ENCODE results near the gene OARD1. TPM values are rescaled to one million over a fixed set of nuclear protein-coding genes. Genes with fewer than 3 reads are reported as not detected.
"Not testable (repeated sequence)": the region's sequence is repeated elsewhere in the genome, so short reads cannot be mapped to it uniquely, and the experiment has no call there.

Gene OARD1
- total and polyA plus RNA-seq, 2 donors (not counting 1 experiment from before 2014, with no cell fraction given): 9.6 to 52.5 TPM

- no peaks in the 10 kb centered on the region for H4K20me1 ChIP-seq (ENCODE audit: control insufficient read depth, insufficient read depth, low read length, poor library complexity, severe bottlenecking)
- H3K9ac ChIP-seq (ENCODE audit: low read length): no peak overlapping the region
- 88% methylated on average over 1 of the region's 1 CpG for WGBS (ENCODE audit: insufficient coverage)
- H2AFZ ChIP-seq (ENCODE audit: insufficient read depth, low read depth, low read length, poor library complexity, severe bottlenecking): no peak overlapping the region
- peaks cover 0 to 8% (median 0%) of the 10 kb centered on the region in 3 donors for H3K9me3 ChIP-seq (ENCODE audit: control extremely low read depth in 1 of 3, control insufficient read depth in 2 of 3, insufficient read depth in 1 of 3, low read length in 2 of 3)
- ChIA-PET CTCF (interaction anchor here (4.3 kb wide), 1 partner anchor 10 kb away, joined by 24 read pairs; no protein-coding TSS in a partner anchor), POLR2A (no interaction called here)
- no peak overlapping the region for H3K27ac ChIP-seq (ENCODE audit: low read length in 2 of 2)
- H3K79me2 ChIP-seq (ENCODE audit: control insufficient read depth, insufficient read depth, low read length): no peaks in the 10 kb centered on the region
- peaks cover 0 to 3% (median 0%) of the 10 kb centered on the region in 4 experiments for H3K27me3 ChIP-seq (replicated peaks in 1 of 4; ENCODE audit: control extremely low read depth in 1 of 4, control insufficient read depth in 3 of 4, insufficient read depth in 4 of 4, low read length in 3 of 4)
- H3K36me3 ChIP-seq (replicated peaks in 1 of 2; ENCODE audit: control extremely low read depth in 1 of 2, control insufficient read depth in 1 of 2, extremely low read depth in 1 of 2, insufficient read depth in 2 of 2, low read length in 1 of 2): no peaks in the 10 kb centered on the region
- Mint-ChIP-seq H3K4me3 (no peak overlapping the region), H3K27me3 (peaks cover 7% of the 10 kb centered on the region), H3K4me1 (no peaks in the 10 kb centered on the region), H3K27ac (no peak overlapping the region), H3K9me3 (ENCODE audit: insufficient read depth) (no peaks in the 10 kb centered on the region)
- intact Hi-C loops (cut with micrococcal nuclease): no loop called here
- H3K4me1 ChIP-seq (ENCODE audit: control insufficient read depth in 2 of 2, insufficient read depth in 2 of 2, low read length in 2 of 2): no peaks in the 10 kb centered on the region
- DNase-seq: no peak
- no peak overlapping the region for H3K4me2 ChIP-seq (replicated peaks; ENCODE audit: low read depth, low read length, poor library complexity, severe bottlenecking)
- H3K4me3 ChIP-seq (ENCODE audit: control extremely low read depth in 1 of 5, extremely low read depth in 1 of 5, insufficient read depth in 1 of 5, low read depth in 2 of 5, low read length in 4 of 5): no peak overlapping the region
- no peak for ATAC-seq (ENCODE audit: low read depth)
- TF ChIP-seq EZH2 (IDR thresholded peaks at IDR 0.05; ENCODE audit: borderline replicate concordance, insufficient read depth, low read depth, low read length, poor library complexity, severe bottlenecking): no peak
- no peak for TF ChIP-seq CTCF (IDR thresholded peaks at IDR 0.05)
Observed at GRCh38 chr6:41017663-41018062, 54.5 kb downstream of the OARD1 start.

- H3K9me3 Mint-ChIP-seq (ENCODE audit: insufficient read depth); H3K79me2 ChIP-seq (ENCODE audit: control insufficient read depth, insufficient read depth, low read length); H4K20me1 ChIP-seq (ENCODE audit: control insufficient read depth, insufficient read depth, low read length, poor library complexity, severe bottlenecking); H3K4me3 Mint-ChIP-seq; H3K4me2 ChIP-seq (replicated peaks; ENCODE audit: low read depth, low read length, poor library complexity, severe bottlenecking); H2AFZ ChIP-seq (ENCODE audit: insufficient read depth, low read depth, low read length, poor library complexity, severe bottlenecking); H3K4me1 Mint-ChIP-seq; CTCF ChIA-PET; H3K27ac ChIP-seq (ENCODE audit: low read length in 2 of 2); H3K9ac ChIP-seq (ENCODE audit: low read length); H3K36me3 ChIP-seq (replicated peaks in 1 of 2; ENCODE audit: control extremely low read depth in 1 of 2, control insufficient read depth in 1 of 2, extremely low read depth in 1 of 2, insufficient read depth in 2 of 2, low read length in 1 of 2); DNase-seq; H3K27me3 Mint-ChIP-seq; ATAC-seq (ENCODE audit: low read depth); H3K4me3 ChIP-seq (ENCODE audit: control extremely low read depth in 1 of 5, extremely low read depth in 1 of 5, insufficient read depth in 1 of 5, low read depth in 2 of 5, low read length in 4 of 5); intact Hi-C loops (cut with micrococcal nuclease); POLR2A ChIA-PET; H3K27ac Mint-ChIP-seq; H3K9me3 ChIP-seq (ENCODE audit: control extremely low read depth in 1 of 3, control insufficient read depth in 2 of 3, insufficient read depth in 1 of 3, low read length in 2 of 3); H3K27me3 ChIP-seq (replicated peaks in 1 of 4; ENCODE audit: control extremely low read depth in 1 of 4, control insufficient read depth in 3 of 4, insufficient read depth in 4 of 4, low read length in 3 of 4); H3K4me1 ChIP-seq (ENCODE audit: control insufficient read depth in 2 of 2, insufficient read depth in 2 of 2, low read length in 2 of 2): not testable (repeated sequence)
- WGBS (ENCODE audit: insufficient coverage): no CpG with 5 or more reads among the region's 5 CpGs
Observed at GRCh38 chr6:41015860-41016259, 56.3 kb downstream of the OARD1 start.

All from B cell (primary cell).